CD4-positive, CD25-positive, alpha-beta regulatory T cell (primary cell): ENCODE results near the gene CHAT. TPM values are rescaled to one million over a fixed set of nuclear protein-coding genes. Genes with fewer than 3 reads are reported as not detected.

Experiments used
- ATAC-seq, 2 donors: fragments of 150-1000 bp; cut with Tn5 transposase; one replicate each; pipeline ENCODE4 v1.10.0; 2021; ENCODE audit warnings: low read depth in 2 of 2, moderate number of reproducible peaks in 2 of 2, moderate library complexity in 1 of 2
- DNase-seq, 3 donors: peaks; one replicate each; pipeline versions ENCODE4 v3.0.0 to v3.0.0-alpha.2; 2012 to 2022; ENCODE audit warnings: mixed read lengths in 1 of 3
- H3K27ac ChIP-seq: one replicate; pipeline ENCODE4 v1.7.0; 2013; ENCODE audit warnings: mild to moderate bottlenecking, low read length; ENCODE audit not compliant: insufficient read depth, poor library complexity, severe bottlenecking
- H3K27me3 ChIP-seq: one replicate; pipeline ENCODE4 v1.7.0; 2013; ENCODE audit warnings: low read length; ENCODE audit not compliant: control insufficient read depth, insufficient read depth
- H3K36me3 ChIP-seq: one replicate; pipeline ENCODE4 v1.7.0; 2013; ENCODE audit warnings: mild to moderate bottlenecking, low read length, moderate library complexity; ENCODE audit not compliant: control insufficient read depth, insufficient read depth
- H3K4me1 ChIP-seq: 2 replicates; pipeline ENCODE4 v1.7.0; 2013; ENCODE audit warnings: mild to moderate bottlenecking, low read length; ENCODE audit not compliant: insufficient read depth, control insufficient read depth, poor library complexity, severe bottlenecking
- H3K4me3 ChIP-seq: one replicate; pipeline ENCODE4 v1.7.0; 2013; ENCODE audit warnings: low read depth, mild to moderate bottlenecking, low read length, moderate library complexity
- H3K9me3 ChIP-seq, 2 experiments: 1 replicate in 1 of 2; 2 replicates in 1 of 2; pipeline ENCODE4 v1.7.0; 2013; ENCODE audit warnings: low read length in 2 of 2, mild to moderate bottlenecking in 1 of 2, moderate library complexity in 1 of 2; ENCODE audit not compliant: control insufficient read depth in 2 of 2
- H3K27ac Mint-ChIP-seq, 3 donors: one replicate each; pipeline ENCODE4 v1.8.0; 2020 to 2022; ENCODE audit warnings: mild to moderate bottlenecking in 3 of 3, mixed read lengths in 3 of 3, moderate library complexity in 2 of 3
- H3K27me3 Mint-ChIP-seq: one replicate; pipeline ENCODE4 v1.8.0; 2022; ENCODE audit warnings: mild to moderate bottlenecking, mixed read lengths
- H3K36me3 Mint-ChIP-seq: one replicate; pipeline ENCODE4 v1.8.0; 2020; ENCODE audit warnings: mixed read lengths
- H3K4me1 Mint-ChIP-seq, 4 donors: one replicate each; pipeline ENCODE4 v1.8.0; 2020 to 2022; ENCODE audit warnings: mixed read lengths in 4 of 4, mild to moderate bottlenecking in 1 of 4
- H3K4me3 Mint-ChIP-seq, 4 donors: one replicate each; pipeline ENCODE4 v1.8.0; 2020 to 2022; ENCODE audit warnings: mild to moderate bottlenecking in 4 of 4, mixed read lengths in 4 of 4, moderate library complexity in 3 of 4
- H3K9me3 Mint-ChIP-seq, 7 donors: one replicate each; pipeline ENCODE4 v1.8.0; 2020 to 2022; ENCODE audit warnings: mixed read lengths in 7 of 7, mild to moderate bottlenecking in 3 of 7, moderate library complexity in 2 of 7
- polyA plus RNA-seq, 4 donors: library from polyadenylated mRNA; unstranded; fragments of 300-500 nt; fragmentation: Illumina TruSeq; gene quantifications; one replicate each; pipeline ENCODE4 v1.2.3, GENCODE V29; 2021
- total RNA-seq: library from RNA; stranded (reverse); gene quantifications from one replicate; pipeline ENCODE4 v1.2.3, GENCODE V29; 2022

The CHAT gene
- total and polyA plus RNA-seq, 5 donors from 2014 or later, result not detected

- H3K27me3 Mint-ChIP-seq, result peaks cover 9% of the 10 kb centered on the region
- Histone ChIP-seq H3K27me3 (no peaks in the 10 kb centered on the region), H3K9me3 (no peaks in the 10 kb centered on the region), H3K4me3 (no peak overlapping the region), H3K27ac (no peak overlapping the region), H3K4me1 (no peaks in the 10 kb centered on the region), H3K36me3 (no peaks in the 10 kb centered on the region)
- no peak overlapping the region for H3K27ac Mint-ChIP-seq
- H3K9me3 Mint-ChIP-seq, result peaks cover 0 to 2% (median 0%) of the 10 kb centered on the region in 7 donors
- DNase-seq (no peak), ATAC-seq (no peak)
- H3K4me3 Mint-ChIP-seq, result no peak overlapping the region
- H3K36me3 Mint-ChIP-seq, result no peaks in the 10 kb centered on the region
- H3K4me1 Mint-ChIP-seq, result no peaks in the 10 kb centered on the region
These were observed 20.3 kb downstream of the CHAT start for GRCh38 chr10:49634069-49634660.

DNA sequence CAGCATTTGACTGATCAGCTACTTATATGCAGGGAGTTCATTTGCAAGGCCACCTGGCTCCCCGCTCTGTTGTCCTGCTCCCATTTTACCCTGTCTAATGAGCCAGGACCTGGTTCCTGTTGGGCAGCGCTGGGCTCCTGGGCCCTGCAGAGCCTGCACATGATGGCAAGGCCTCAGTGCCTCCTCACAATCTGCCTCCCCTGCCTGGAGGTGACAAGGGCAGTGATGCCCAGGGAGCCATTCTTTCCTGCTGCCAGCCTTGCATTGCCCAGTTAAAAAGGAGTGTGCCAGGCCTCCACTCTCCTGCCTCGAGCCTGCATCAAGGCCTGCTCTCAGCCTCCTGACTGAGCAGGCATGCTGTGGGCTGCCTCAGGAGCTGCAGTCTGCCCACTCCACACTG, 28.5 kb downstream of the CHAT start:
- Mint-ChIP-seq H3K4me1 (no peaks in the 10 kb centered on the region), H3K27me3 (peaks cover 6% of the 10 kb centered on the region), H3K36me3 (no peaks in the 10 kb centered on the region), H3K4me3 (no peak overlapping the region), H3K9me3 (no peaks in the 10 kb centered on the region), H3K27ac (no peak overlapping the region)
- Histone ChIP-seq H3K27ac (no peak overlapping the region), H3K36me3 (no peaks in the 10 kb centered on the region), H3K27me3 (no peaks in the 10 kb centered on the region), H3K4me1 (no peaks in the 10 kb centered on the region), H3K4me3 (no peak overlapping the region), H3K9me3 (no peaks in the 10 kb centered on the region)
- no peak for ATAC-seq
- no peak for DNase-seq

DNA sequence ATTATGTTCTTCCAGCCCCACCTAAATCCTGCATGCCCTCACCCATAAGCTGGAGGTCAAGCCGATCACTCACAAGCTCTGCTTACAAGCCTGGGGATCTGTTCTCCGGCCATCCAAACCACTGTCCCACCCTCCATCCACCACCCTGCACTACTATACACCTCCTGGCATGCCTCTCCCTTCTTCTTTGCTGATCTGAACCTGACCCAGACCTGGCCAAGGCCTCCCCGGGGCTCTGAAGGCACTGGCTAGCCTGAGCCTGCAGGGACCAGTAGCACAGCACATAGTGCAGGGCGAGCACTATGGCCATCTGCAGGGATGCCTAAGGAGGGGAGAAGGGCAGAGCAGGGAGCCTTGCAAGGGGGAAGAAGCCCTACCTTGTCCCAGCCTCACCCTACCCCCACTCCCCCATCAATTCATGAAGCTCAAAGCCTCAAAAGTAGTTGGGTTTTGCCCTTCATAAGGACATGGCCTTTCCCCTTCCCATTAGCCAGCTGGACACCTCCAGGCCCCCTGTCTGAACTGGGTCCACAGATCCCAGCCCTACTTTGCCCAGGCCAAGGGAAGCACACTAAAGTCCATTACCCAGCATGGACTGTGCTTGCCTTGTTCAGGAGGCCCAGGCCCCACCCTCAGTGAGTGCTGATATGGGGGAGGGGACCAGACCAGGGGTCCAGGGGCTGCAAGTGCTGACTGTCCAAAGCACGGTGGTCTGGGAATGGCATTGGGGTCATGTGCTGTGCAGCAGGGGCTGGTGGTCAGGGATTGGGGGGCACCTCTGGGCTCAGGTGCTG, 29.6 kb downstream of the CHAT start:
- no peak overlapping the region for H3K4me3 ChIP-seq
- H3K4me1 ChIP-seq, result no peaks in the 10 kb centered on the region
- no peak overlapping the region for H3K4me3 Mint-ChIP-seq
- no peaks in the 10 kb centered on the region for H3K36me3 Mint-ChIP-seq
- no peaks in the 10 kb centered on the region for H3K4me1 Mint-ChIP-seq
- no peaks in the 10 kb centered on the region for H3K27me3 ChIP-seq
- H3K27ac Mint-ChIP-seq, result no peak overlapping the region
- ATAC-seq (no peak), DNase-seq (no peak)
- no peaks in the 10 kb centered on the region for H3K9me3 Mint-ChIP-seq
- H3K27ac ChIP-seq, result no peak overlapping the region
- H3K36me3 ChIP-seq, result no peaks in the 10 kb centered on the region
- H3K9me3 ChIP-seq, result no peaks in the 10 kb centered on the region
- H3K27me3 Mint-ChIP-seq, result peaks cover 4% of the 10 kb centered on the region

DNA sequence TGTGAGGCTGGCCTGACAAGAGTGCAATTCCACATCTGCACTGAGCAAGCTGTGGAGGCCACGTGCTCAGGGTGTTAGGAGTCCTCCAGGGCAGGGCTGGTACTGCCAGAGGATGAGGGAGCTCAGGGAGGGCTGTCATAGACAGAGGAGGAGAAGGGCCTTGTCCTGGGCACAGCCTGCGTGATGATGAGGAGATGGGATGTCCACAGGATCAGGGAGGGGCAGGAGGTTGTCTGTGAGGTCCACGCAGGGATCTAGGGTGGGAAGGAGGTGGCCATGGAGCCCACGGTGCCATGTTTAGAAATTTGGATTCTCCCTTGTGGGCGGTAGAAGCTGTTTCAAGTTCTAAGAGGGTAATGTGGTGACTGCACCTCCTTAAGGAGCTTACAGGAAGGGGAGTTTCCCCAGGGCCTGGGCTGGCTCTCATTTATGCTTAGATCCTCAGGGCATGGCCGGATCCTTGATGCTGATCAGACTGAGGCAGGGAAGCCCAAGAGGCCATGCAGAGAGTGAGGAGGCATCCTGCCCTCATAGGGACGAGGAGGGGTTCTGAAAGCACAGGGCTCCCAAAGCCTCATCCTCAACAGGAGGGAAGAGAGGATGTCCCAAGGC, 30.3 kb downstream of the CHAT start:
- Mint-ChIP-seq H3K4me1 (no peaks in the 10 kb centered on the region), H3K9me3 (no peaks in the 10 kb centered on the region), H3K4me3 (no peak overlapping the region), H3K36me3 (no peaks in the 10 kb centered on the region), H3K27me3 (no peaks in the 10 kb centered on the region), H3K27ac (no peak overlapping the region)
- Histone ChIP-seq H3K4me3 (no peak overlapping the region), H3K9me3 (no peaks in the 10 kb centered on the region), H3K27ac (no peak overlapping the region), H3K4me1 (no peaks in the 10 kb centered on the region), H3K27me3 (no peaks in the 10 kb centered on the region), H3K36me3 (no peaks in the 10 kb centered on the region)
- DNase-seq (no peak), ATAC-seq (no peak)

DNA sequence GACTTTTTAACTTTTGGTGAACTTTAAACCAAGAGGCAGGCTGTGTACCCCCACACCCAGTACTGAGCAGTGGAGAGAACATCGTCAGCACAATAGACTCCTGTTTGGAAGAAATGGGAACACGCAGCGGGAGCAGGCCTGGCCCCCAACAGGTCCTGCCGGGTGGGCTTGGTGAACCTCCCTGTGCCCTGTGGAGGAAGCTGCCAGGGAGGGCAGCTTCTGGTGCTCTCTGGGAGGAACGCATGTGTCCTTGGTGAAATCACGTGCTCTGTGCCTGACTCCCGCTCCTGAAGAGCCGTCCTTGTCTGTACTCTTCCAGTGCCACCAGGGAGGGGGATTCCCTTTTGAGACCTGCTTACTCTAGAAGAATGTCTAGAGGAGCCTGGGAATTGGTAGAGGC, 31.6 kb downstream of the CHAT start:
- no peaks in the 10 kb centered on the region for H3K4me1 ChIP-seq
- no peaks in the 10 kb centered on the region for H3K27me3 ChIP-seq
- H3K9me3 Mint-ChIP-seq, result no peaks in the 10 kb centered on the region
- H3K36me3 ChIP-seq, result no peaks in the 10 kb centered on the region
- DNase-seq (no peak), ATAC-seq (no peak)
- no peak overlapping the region for H3K27ac Mint-ChIP-seq
- no peak overlapping the region for H3K4me3 ChIP-seq
- peaks cover 3% of the 10 kb centered on the region for H3K27me3 Mint-ChIP-seq
- H3K27ac ChIP-seq, result no peak overlapping the region
- no peaks in the 10 kb centered on the region for H3K36me3 Mint-ChIP-seq
- H3K9me3 ChIP-seq, result no peaks in the 10 kb centered on the region
- H3K4me3 Mint-ChIP-seq, result no peak overlapping the region
- no peaks in the 10 kb centered on the region for H3K4me1 Mint-ChIP-seq

GRCh38 chr10:49645871-49646870, 32.3 kb downstream of the CHAT start:
- ATAC-seq, result no peak
- Histone ChIP-seq H3K4me3 (no peak overlapping the region), H3K36me3 (no peaks in the 10 kb centered on the region), H3K4me1 (no peaks in the 10 kb centered on the region), H3K9me3 (no peaks in the 10 kb centered on the region), H3K27me3 (no peaks in the 10 kb centered on the region), H3K27ac (no peak overlapping the region)
- no peak overlapping the region for H3K4me3 Mint-ChIP-seq
- no peaks in the 10 kb centered on the region for H3K4me1 Mint-ChIP-seq
- H3K36me3 Mint-ChIP-seq, result no peaks in the 10 kb centered on the region
- peaks cover 4% of the 10 kb centered on the region for H3K27me3 Mint-ChIP-seq
- no peak for DNase-seq
- no peaks in the 10 kb centered on the region for H3K9me3 Mint-ChIP-seq
- no peak overlapping the region for H3K27ac Mint-ChIP-seq

DNA sequence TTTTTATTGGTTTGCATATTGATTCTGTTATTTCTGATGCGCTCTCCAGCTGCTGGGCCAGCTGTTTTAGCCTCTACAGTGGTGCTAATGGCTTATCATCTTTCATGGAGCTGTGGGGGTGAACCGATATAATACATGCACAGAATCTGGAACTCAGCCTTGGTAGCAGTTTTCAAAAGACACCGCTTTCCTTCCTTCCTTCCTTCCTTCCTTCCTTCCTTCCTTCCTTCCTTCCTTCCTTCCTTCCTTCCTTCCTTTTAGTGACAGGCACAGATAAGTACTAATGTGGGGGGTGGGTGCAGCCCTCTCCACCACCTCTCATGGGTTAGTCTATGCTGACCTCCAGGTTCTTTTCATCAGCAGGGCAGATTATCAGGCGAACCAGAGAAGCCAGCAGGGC, 33.7 kb downstream of the CHAT start:
- Mint-ChIP-seq H3K36me3 (no peaks in the 10 kb centered on the region), H3K9me3 (no peaks in the 10 kb centered on the region), H3K4me3 (no peak overlapping the region), H3K27me3 (peaks cover 4% of the 10 kb centered on the region), H3K4me1 (no peaks in the 10 kb centered on the region), H3K27ac (no peak overlapping the region)
- no peak overlapping the region for H3K4me3 ChIP-seq
- H3K4me1 ChIP-seq, result no peaks in the 10 kb centered on the region
- H3K27ac ChIP-seq, result no peak overlapping the region
- DNase-seq (no peak), ATAC-seq (no peak)
- H3K36me3 ChIP-seq, result no peaks in the 10 kb centered on the region
- H3K27me3 ChIP-seq, result no peaks in the 10 kb centered on the region
- H3K9me3 ChIP-seq, result no peaks in the 10 kb centered on the region
